H1 (cell line): ENCODE data around the gene RNFT2. TPM values are rescaled to one million over a fixed set of nuclear protein-coding genes. Genes with fewer than 3 reads are reported as not detected.

ENCODE experiments used
- CEBPB ChIP-seq: IDR thresholded peaks from 2 replicates; pipeline ENCODE4 v1.6.1; 2012; ENCODE audit warnings: low read depth, low read length
- SRF ChIP-seq: IDR thresholded peaks from 2 replicates; pipeline ENCODE4 v1.6.1; 2011; ENCODE audit warnings: mild to moderate bottlenecking, low read depth, low read length, moderate library complexity
- polyA plus RNA-seq, 7 experiments: library from polyadenylated mRNA; depleted of rRNA in 3 of 7; stranded (reverse) in 5 of 7; unstranded in 2 of 7; fragments of >200 nt in 5 of 7; fragments of 200-250 nt in 2 of 7; gene quantifications; 1 replicate in 5 of 7; 2 replicates in 1 of 7; 4 replicates in 1 of 7; pipeline versions ENCODE4 v1.2.1 to v1.2.3, GENCODE V29; 2011 to 2013; ENCODE audit warnings: missing spikeins in 2 of 7, mixed read lengths in 2 of 7
- total RNA-seq: library from RNA; stranded (reverse); fragmentation: NEBNext Ultra II Directional; extraction: Animal tissue kit (Norgen Biotek cat#: 25700); gene quantifications from 2 replicates; pipeline ENCODE4 v1.2.1, GENCODE V29; 2021

RNFT2 gene
- total and polyA plus RNA-seq, 2 of the 8 experiments (the other 6 are each of a cell fraction or from before 2014, with no cell fraction given) = 14.2 to 33.1 TPM

GRCh38 chr12:116802018-116802417 is 63.9 kb downstream of the RNFT2 start (continued):
- TF ChIP-seq SRF = no peak
- no peak for TF ChIP-seq CEBPB
